HuH-7 (cell line): ENCODE results near the gene PARD3B.
"Not testable (repeated sequence)": the region's sequence is repeated elsewhere in the genome, so short reads cannot be mapped to it uniquely, and the experiment has no call there.

Experiments
- DNase-seq: peaks from one replicate; pipeline ENCODE4 v3.0.0; 2011; ENCODE audit warnings: low spot score

Gene PARD3B

DNA sequence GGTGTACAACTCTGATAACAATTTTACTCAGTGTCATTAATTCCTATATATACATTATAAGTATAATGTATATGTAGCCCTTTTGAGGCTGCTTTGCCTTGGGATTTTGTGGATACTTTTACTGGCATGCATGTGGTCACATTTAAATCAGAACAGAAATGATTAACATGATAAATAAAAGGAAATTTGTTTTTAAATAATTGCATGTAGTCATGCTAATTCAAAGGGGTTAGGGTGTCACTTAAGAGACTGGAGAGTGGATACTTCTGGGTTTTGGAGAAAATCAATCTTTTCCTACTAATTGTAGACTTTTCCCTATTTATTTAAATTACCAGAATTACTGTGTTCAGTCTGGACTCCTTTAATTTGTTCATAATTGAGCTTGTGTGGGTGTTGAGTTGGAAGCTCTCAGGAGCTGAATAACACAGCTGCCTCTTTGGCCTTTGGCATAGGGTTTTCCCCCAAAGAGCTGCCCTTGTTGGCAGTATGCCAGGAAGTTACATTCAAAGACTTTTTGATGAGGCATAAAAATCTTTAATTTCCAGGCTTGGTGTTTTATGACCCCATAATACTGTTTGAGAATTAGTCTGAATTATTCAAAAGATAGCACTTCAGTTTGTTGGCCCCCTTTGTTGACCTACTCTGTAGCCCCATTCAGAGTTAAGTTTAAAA, 652.3 kb downstream of the PARD3B start:
- no peak for DNase-seq

DNA sequence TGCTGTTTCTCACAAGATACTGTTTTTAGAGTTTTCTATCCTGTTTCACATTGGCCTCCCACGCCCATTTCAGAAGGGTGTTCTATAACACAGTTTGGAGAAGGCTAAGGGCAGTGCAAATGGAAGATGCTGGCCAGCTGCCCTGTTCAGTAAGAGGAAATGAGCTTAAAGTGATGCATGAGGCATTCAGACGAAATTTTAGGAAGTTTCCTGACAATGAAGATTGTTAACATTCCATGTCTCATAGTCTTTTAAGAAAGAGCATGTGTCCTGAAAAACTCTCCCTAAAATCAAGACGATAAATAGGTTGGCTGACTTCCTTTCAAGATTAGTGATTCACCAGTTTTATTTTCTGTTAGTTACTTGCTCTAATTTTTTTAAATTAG, 652.9 kb downstream of the PARD3B start:
- DNase-seq, result no peak

DNA sequence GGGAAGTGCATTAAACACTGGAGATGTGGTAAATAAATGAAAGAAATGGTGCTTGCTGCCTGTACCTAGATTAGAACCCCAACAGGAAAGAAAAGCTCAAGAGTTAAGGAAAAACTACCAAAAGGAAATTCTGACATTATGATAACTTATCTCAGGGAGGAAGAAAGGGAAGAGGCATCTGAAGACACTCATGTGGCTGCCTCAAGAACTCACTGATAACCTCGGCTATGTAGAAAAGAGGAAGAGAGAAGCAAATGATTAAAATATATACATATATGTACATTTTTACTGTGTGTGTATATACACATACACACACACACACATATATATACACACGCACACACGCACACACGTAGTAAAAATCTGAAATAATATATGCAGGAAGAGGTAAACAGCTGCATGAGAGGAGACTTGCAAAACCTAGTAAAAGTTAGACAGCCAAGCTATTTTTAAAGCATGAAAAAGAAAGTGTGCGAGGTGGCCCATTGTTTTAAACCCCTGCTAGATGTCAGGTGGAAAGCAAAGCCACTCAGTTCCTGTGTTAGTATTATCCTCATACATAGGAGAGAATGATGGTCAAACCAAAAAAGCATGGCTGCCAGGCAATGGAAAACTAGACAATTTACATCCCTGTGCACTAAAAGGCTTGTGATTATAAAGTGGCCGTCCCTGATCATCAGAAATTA, 654.0 kb downstream of the PARD3B start:
- no peak for DNase-seq

GRCh38 chr2:205210494-205210893, 665.2 kb downstream of the PARD3B start:
- DNase-seq, result no peak

GRCh38 chr2:205212357-205212756, 667.1 kb downstream of the PARD3B start:
- DNase-seq, result no peak

GRCh38 chr2:205216092-205216491, 670.8 kb downstream of the PARD3B start:
- DNase-seq, result no peak

GRCh38 chr2:205216580-205216979, 671.3 kb downstream of the PARD3B start:
- peak; percentile 20 for DNase-seq

DNA sequence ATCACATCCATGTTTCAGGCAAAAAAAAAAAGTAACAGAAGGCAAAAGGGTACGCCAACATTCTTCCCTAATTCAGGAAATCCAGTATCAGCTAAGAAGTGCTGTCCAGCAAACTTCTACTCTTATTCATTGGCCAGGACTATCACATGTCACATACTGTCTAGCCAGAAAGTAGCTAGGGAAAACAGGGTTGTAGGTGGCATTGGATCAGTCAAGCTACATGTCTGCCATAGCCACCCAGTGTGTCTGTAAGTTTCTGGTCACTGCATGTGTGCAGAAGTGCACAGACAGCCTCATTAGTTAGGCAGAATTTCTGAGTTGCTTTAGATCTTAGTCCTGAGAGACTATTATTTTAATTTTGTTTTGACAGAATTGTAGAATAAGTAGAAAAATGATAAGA, 671.7 kb downstream of the PARD3B start:
- DNase-seq, result no peak

- no peak for DNase-seq
Observed at GRCh38 chr2:205218056-205218455, 672.8 kb downstream of the PARD3B start.

GRCh38 chr2:205218816-205219215, 673.5 kb downstream of the PARD3B start:
- not testable (repeated sequence) for DNase-seq

DNA sequence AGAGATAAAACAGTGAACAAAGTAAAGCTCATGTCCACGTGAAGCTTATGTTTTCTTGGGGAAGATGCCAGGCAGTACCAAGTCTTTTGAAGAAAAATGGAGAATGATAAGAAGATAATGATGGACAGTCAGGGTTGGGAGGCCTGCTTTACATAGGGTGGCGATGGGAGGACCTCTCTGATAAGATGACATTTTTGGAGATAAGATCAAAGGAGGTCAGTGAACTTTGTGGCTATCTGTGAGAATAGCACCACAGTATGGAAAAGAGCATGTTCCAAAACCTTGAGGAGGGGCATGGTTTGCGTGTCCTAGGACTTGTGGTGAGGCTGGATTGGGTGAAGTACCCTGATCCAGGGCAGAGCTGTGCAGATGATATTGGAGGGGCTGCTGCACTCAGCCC, 675.3 kb downstream of the PARD3B start:
- DNase-seq, result no peak

- DNase-seq, result no peak
Observed at GRCh38 chr2:205232086-205232485, 686.8 kb downstream of the PARD3B start.

DNA sequence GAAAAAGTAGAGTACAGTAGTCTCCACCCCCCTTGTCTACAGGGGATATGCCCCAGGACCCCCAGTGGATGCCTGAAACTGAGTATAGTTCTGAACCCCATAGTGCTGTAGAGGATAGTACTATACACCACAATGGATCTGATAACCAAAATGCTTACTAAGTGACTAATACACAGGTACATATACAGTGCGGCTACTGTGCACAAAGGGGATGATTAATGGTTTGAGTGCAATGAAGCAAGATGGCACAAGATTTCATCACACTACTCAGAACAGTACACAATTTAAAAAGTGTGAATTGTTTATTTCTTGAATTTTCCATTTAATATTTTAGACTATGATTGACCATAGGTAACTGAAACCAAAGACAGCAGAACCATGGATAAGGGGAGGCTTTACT, 690.2 kb downstream of the PARD3B start:
- DNase-seq, result no peak

GRCh38 chr2:205237524-205237923, 692.2 kb downstream of the PARD3B start:
- DNase-seq, result no peak

DNA sequence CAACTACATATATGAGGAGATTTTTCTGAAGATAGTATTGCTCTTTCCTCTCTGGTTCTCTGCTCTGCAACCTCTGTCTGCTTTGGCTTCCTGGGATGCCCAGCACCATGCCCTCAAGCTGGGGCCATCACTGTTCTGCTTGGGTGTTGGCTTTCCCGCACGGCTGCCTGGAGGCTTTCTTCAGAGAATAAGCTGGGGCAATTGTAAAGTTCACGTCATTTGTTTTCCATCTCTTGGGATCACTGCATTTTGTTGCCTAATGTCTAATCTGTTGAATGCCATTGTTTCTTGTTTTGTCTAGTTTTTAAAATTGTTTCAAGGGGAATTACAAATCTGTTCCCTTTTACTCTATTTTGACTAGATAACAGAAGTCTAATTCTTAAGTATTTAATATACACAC, 699.7 kb downstream of the PARD3B start:
- DNase-seq, result no peak

GRCh38 chr2:205245652-205246051, 700.4 kb downstream of the PARD3B start:
- DNase-seq, result no peak

GRCh38 chr2:205259121-205259520, 713.8 kb downstream of the PARD3B start:
- DNase-seq, result no peak

DNA sequence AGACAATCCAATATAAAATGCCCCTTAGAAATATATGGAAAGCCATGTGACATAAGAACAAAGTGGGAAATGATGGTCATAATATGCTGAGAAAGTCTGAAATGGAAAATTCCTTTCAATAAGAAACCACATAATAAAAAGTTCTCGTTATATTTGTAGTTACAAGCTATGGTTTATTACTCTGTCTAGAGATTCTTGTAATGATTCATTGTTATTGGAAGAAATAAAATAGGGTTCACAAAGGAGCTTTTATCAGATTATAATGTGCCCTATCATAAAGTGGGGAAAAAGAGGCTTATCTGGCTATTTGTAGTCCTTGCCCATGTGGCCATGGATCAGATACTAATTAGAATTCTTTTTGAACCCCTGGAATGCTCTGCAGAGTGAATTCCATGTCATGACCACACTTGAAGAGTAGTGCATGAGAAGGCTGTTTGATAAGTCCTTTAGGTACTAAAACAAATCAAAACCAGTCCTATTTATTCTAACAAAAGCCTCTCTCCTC, 716.3 kb downstream of the PARD3B start:
- no peak for DNase-seq

- DNase-seq, result no peak
Observed at GRCh38 chr2:205267323-205267722, 722.0 kb downstream of the PARD3B start.

DNA sequence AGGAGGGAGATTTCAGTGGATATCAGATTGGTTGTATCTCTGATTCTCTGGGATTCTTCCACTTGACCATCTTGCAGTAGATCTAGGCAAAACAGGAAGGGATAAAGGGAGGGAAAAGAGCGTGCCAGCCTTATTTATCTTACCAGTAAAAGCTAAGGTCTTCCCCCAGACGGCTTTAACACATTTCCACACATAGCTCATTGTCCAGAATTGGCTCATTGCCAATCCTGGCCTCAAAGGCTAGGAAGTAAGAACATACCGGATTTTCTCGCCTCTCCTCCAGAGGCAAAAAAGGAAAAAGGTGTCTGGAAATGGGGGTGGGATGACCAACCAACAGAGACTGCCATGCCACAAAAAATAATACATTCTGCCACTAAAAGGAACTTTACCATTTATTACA, 725.4 kb downstream of the PARD3B start:
- DNase-seq, result peak; percentile 17

DNA sequence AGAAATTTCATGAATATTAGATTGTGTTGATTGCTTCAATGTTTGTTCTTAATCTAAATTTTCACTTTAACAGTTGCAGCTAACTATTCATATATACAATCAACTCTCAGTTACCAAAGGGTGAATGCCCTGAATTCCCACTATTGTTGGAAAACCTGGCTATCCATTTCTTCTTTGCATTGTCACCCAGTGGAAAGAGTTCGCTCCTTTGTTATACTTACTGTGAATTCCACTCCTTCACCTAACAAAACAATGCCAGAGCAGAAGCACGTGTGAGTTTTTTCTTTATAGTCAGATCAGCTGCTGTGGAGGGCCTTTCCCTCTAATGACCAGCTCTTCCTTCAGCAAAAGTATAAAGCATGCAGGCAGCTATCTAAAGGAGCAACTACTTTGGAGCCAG, 727.9 kb downstream of the PARD3B start:
- DNase-seq, result no peak

DNA sequence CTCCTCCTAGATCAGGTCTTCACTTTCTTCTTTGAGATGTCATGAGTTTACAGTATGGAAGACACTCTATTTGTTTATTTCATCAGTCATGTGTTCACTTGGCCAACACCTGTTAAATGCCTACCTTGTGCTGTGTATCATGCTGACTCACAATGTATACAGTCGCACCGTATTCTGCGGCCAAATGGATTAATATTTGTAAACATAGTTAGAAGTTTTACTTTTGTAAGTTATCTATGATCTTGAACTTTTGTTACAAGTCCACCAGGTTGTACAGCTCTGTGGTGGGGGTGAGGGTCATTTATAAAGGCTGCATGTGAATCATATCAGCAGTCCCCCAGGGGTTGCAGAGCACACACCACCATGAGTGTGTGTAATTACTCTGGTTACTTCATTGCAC, 728.4 kb downstream of the PARD3B start:
- peak; percentile 9 for DNase-seq

- DNase-seq, result peak; percentile 12
Observed at GRCh38 chr2:205274801-205275200, 729.5 kb downstream of the PARD3B start.
